ENCODE results near the gene AFG3L2.

DNA sequence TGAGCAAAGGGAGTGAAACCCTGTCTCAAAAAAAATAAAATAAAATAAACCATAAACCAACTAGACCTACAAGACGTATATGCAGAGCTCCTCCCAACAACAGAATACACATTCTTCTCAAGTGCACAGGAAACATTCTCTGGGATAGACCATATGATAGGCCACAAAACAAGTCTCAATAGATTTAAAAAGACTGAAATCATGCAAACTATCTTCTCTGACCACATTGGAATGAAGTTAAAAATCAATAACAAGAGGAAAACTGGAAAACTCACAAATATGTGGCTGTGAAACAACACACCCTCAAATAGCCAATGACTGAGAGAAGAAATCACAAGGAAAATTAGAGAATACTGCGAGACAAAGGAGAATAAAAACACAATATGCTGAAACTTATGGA lies 7.2 kb upstream of the AFG3L2 start:
- TF ChIP-seq EZH2 (IDR thresholded peaks at IDR 0.05) (no peak), POLR2AphosphoS5 (IDR thresholded peaks at IDR 0.05; ENCODE audit: borderline replicate concordance, low read depth, low read length) (no peak)

Data from SK-N-MC (cell line).